IMR-90 (cell line): ENCODE results near the gene KCNMA1. TPM values are rescaled to one million over a fixed set of nuclear protein-coding genes. Genes with fewer than 3 reads are reported as not detected.

Experiments used
- ATAC-seq: fragments of 200-7000 bp; cut with Tn5 transposase; 2 replicates; pipeline ENCODE4 v1.9.1; 2020; ENCODE audit warnings: low read depth, mild to moderate bottlenecking, moderate library complexity
- BruUV-seq: library from RNA; stranded (reverse); fragments of 400-500 nt; replicated peaks from 2 replicates; lab custom pipeline; 2021; lab: Mats Ljungman, UMichigan
- CTCF ChIA-PET: fragments of 300-600 bp; formaldehyde crosslinking; extraction: SDS; loops from one replicate; lab custom pipeline; 2021; ENCODE audit warnings: antibody characterized with exemption; lab: Yijun Ruan, JAX
- POLR2A ChIA-PET: fragments of 300-600 bp; sonication (Branson Sonifier 250); formaldehyde crosslinking; loops from one replicate; lab custom pipeline; 2022; ENCODE audit warnings: antibody characterized with exemption; ENCODE audit not compliant: unreplicated experiment; lab: Charles Lee
- DNase-seq: peaks from one replicate; pipeline ENCODE4 v3.0.0; 2013
- H2AFZ ChIP-seq: replicated peaks from 2 replicates; pipeline ENCODE3; 2013; ENCODE audit warnings: low read length, mild to moderate bottlenecking; ENCODE audit not compliant: poor library complexity
- H2AK5ac ChIP-seq: 2 replicates; pipeline ENCODE4 v1.6.1; 2013; ENCODE audit warnings: low read depth, low read length, inconsistent platforms
- H2AK9ac ChIP-seq: replicated peaks from 2 replicates; pipeline ENCODE3; 2013; ENCODE audit warnings: mild to moderate bottlenecking, low read depth, low read length, moderate library complexity; ENCODE audit not compliant: poor library complexity
- H2BK120ac ChIP-seq: 2 replicates; pipeline ENCODE4 v1.6.1; 2013; ENCODE audit warnings: low read depth, low read length, inconsistent platforms
- H2BK15ac ChIP-seq: 3 replicates; pipeline ENCODE4 v1.6.1; 2013; ENCODE audit warnings: low read depth, low read length, inconsistent platforms
- H2BK20ac ChIP-seq: 2 replicates; pipeline ENCODE4 v1.6.1; 2013; ENCODE audit warnings: low read depth, mild to moderate bottlenecking, inconsistent platforms, low read length, moderate library complexity
- H2BK5ac ChIP-seq: 2 replicates; pipeline ENCODE4 v1.6.1; 2013; ENCODE audit warnings: mild to moderate bottlenecking, low read depth, low read length, inconsistent platforms; ENCODE audit not compliant: poor library complexity, severe bottlenecking
- H3K14ac ChIP-seq: replicated peaks from 2 replicates; pipeline ENCODE4 v1.6.1; 2013; ENCODE audit warnings: low read depth, low read length, inconsistent platforms
- H3K18ac ChIP-seq: 2 replicates; pipeline ENCODE4 v1.6.1; 2013; ENCODE audit warnings: low read depth, low read length, control low read depth
- H3K23ac ChIP-seq: 2 replicates; pipeline ENCODE4 v1.6.1; 2013; ENCODE audit warnings: low read depth, low read length, inconsistent platforms
- H3K27ac ChIP-seq: 2 replicates; pipeline ENCODE4 v1.5.1; 2013; ENCODE audit warnings: mild to moderate bottlenecking, control low read depth, low read length; ENCODE audit not compliant: insufficient read depth
- H3K27me3 ChIP-seq: 2 replicates; pipeline ENCODE4 v1.6.1; 2013; ENCODE audit warnings: low read length; ENCODE audit not compliant: control insufficient read depth, insufficient read depth
- H3K36me3 ChIP-seq: 2 replicates; pipeline ENCODE4 v1.6.1; 2013; ENCODE audit warnings: low read length, mixed read lengths; ENCODE audit not compliant: control insufficient read depth, insufficient read depth
- H3K4ac ChIP-seq: 2 replicates; pipeline ENCODE4 v1.6.1; 2013; ENCODE audit warnings: low read depth, low read length, inconsistent platforms
- H3K4me1 ChIP-seq: 2 replicates; pipeline ENCODE4 v1.6.1; 2013; ENCODE audit warnings: low read length, mixed read lengths; ENCODE audit not compliant: control insufficient read depth, insufficient read depth
- H3K4me2 ChIP-seq: 2 replicates; pipeline ENCODE4 v1.6.1; 2013; ENCODE audit warnings: low read depth, mild to moderate bottlenecking, control low read depth, low read length, moderate library complexity
- H3K4me3 ChIP-seq: 2 replicates; pipeline ENCODE4 v1.5.1; 2013; ENCODE audit warnings: low read depth, mild to moderate bottlenecking, control low read depth, low read length, moderate library complexity; ENCODE audit not compliant: insufficient read depth
- H3K56ac ChIP-seq: 2 replicates; pipeline ENCODE4 v1.6.1; 2013; ENCODE audit warnings: low read length, inconsistent platforms; ENCODE audit not compliant: insufficient read depth; ENCODE audit errors: extremely low read depth
- H3K79me1 ChIP-seq, 2 experiments: 2 replicates each; pipeline ENCODE4 v1.6.1; 2013; ENCODE audit warnings: low read length in 2 of 2, inconsistent platforms in 1 of 2, low read depth in 1 of 2
- H3K9ac ChIP-seq: 2 replicates; pipeline ENCODE4 v1.6.1; 2013; ENCODE audit warnings: low read depth, low read length, control low read depth
- H3K9me1 ChIP-seq: 2 replicates; pipeline ENCODE4 v1.6.1; 2013; ENCODE audit warnings: low read length, inconsistent platforms; ENCODE audit not compliant: insufficient read depth
- H3K9me3 ChIP-seq: 2 replicates; pipeline ENCODE4 v1.6.1; 2013; ENCODE audit warnings: low read length; ENCODE audit not compliant: control insufficient read depth, insufficient read depth
- H4K20me1 ChIP-seq: 2 replicates; pipeline ENCODE4 v1.6.1; 2013; ENCODE audit warnings: low read length, inconsistent platforms; ENCODE audit not compliant: insufficient read depth
- H4K5ac ChIP-seq: 2 replicates; pipeline ENCODE4 v1.6.1; 2013; ENCODE audit warnings: mild to moderate bottlenecking, low read depth, low read length, control low read depth
- H4K8ac ChIP-seq, 2 experiments: 2 replicates each; pipeline ENCODE4 v1.6.1; 2013; ENCODE audit warnings: low read depth in 2 of 2, low read length in 2 of 2, control low read depth in 1 of 2, inconsistent platforms in 1 of 2
- H4K91ac ChIP-seq: 2 replicates; pipeline ENCODE4 v1.6.1; 2013; ENCODE audit warnings: low read depth, low read length, inconsistent platforms; ENCODE audit not compliant: insufficient read depth
- BHLHE40 ChIP-seq: fragments of 150-350 bp; IDR thresholded peaks from 2 replicates; pipeline ENCODE4 v1.6.1; 2016; ENCODE audit warnings: mild to moderate bottlenecking, low read depth, low read length
- CEBPB ChIP-seq: IDR thresholded peaks from 2 replicates; pipeline ENCODE4 v1.6.1; 2012; ENCODE audit warnings: low read depth, low read length, improper control_type of control experiment
- CHD1 ChIP-seq: IDR thresholded peaks from 2 replicates; pipeline ENCODE4 v1.6.1; 2012; ENCODE audit warnings: low read depth, low read length, improper control_type of control experiment
- MAZ ChIP-seq: IDR thresholded peaks from 2 replicates; pipeline ENCODE4 v1.6.1; 2012; ENCODE audit warnings: low read depth, mild to moderate bottlenecking, low read length, improper control_type of control experiment, moderate library complexity, borderline replicate concordance
- POLR2A ChIP-seq: IDR thresholded peaks from 2 replicates; pipeline ENCODE4 v1.6.1; 2012; ENCODE audit warnings: mild to moderate bottlenecking, low read depth, low read length
- RAD21 ChIP-seq: IDR thresholded peaks from 2 replicates; pipeline ENCODE4 v1.6.1; 2012; ENCODE audit warnings: low read length, improper control_type of control experiment
- RCOR1 ChIP-seq: IDR thresholded peaks from 2 replicates; pipeline ENCODE4 v1.6.1; 2012; ENCODE audit warnings: mild to moderate bottlenecking, low read length, improper control_type of control experiment; ENCODE audit not compliant: insufficient replicate concordance
- WGBS, 2 experiments: methylation state at CpG; one replicate each; pipeline versions ENCODE4 v1.1.5 to v1.1.7; 2013; ENCODE audit warnings: missing lambda C conversion rate in 2 of 2; ENCODE audit not compliant: insufficient read length in 1 of 2; ENCODE audit errors: extremely low coverage in 2 of 2; 5-methylcytosine and 5-hydroxymethylcytosine counted together
- dilution Hi-C: fragments of 300-500 bp; cut with HindIII; formaldehyde crosslinking; loops from one replicate; pipeline ENCODE4 v1.14.3; 2018; ENCODE audit warnings: low sequenced_read_pairs; ENCODE audit not compliant: unreplicated experiment
- in situ Hi-C: fragments of 300-500 bp; cut with MboI; formaldehyde crosslinking; loops from 3 replicates; pipeline ENCODE4 v1.14.3; 2019; ENCODE audit warnings: low sequenced_read_pairs, inconsistent platforms, mixed read lengths
- intact Hi-C: fragments of 100-400 bp; cut with micrococcal nuclease; formaldehyde crosslinking; loops from 2 replicates; pipeline ENCODE4 v1.10.0; 2022
- polyA plus RNA-seq, 3 experiments: library from polyadenylated mRNA; depleted of rRNA; stranded (reverse); fragments of >200 nt; gene quantifications; 2 replicates each; pipeline ENCODE4 v1.2.3, GENCODE V29; 2012; ENCODE audit warnings: low replicate concordance in 1 of 3
- total RNA-seq: library from RNA; depleted of rRNA; stranded (reverse); fragments of >200 nt; gene quantifications from 2 replicates; pipeline ENCODE4 v1.2.3, GENCODE V29; 2012
- TF ChIP-seq, protein P1 (sequence below): fragments of 150-350 bp; IDR thresholded peaks from 2 replicates; pipeline ENCODE4 v1.6.1; 2017; ENCODE audit warnings: mild to moderate bottlenecking, antibody characterized with exemption, low read length, low read depth

The KCNMA1 gene
- total and polyA plus RNA-seq, 2 of the 4 experiments (the other 2 are of a cell fraction) = 25.6 to 29.6 TPM

DNA sequence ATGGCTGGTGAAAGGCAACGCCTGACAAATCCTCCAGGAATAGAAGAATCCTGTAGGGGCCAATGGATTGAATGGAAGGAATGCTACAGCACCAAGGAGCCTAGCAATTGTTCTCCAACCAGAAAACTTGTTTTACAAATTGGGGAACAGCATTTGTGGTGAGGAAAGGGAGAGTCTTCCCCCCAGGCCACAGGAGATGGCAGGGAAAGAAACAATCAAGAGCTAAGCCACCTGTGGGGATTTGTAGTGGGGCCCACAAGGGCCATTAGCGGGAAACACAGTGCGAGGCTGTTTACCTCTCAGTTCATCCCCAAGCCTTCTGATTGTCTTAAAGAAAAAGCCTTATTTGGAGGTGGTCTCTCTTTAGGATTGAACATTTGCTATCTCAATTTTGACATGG lies 48.5 kb upstream of the KCNMA1 start:
- Histone ChIP-seq H2BK120ac (no peak overlapping the region), H2AFZ (no peak overlapping the region), H4K5ac (no peak overlapping the region), H3K18ac (no peak overlapping the region), H4K91ac (no peak overlapping the region), H3K4me2 (no peak overlapping the region), H3K14ac (no peak overlapping the region), H2BK5ac (no peak overlapping the region), H2AK9ac (no peak overlapping the region), H3K36me3 (no peaks in the 10 kb centered on the region), H4K20me1 (no peaks in the 10 kb centered on the region), H4K8ac (no peak overlapping the region), H2AK5ac (no peak overlapping the region), H3K27ac (no peak overlapping the region), H3K9me1 (no peaks in the 10 kb centered on the region), H3K27me3 (peaks cover 71% of the 10 kb centered on the region), H3K4me1 (no peaks in the 10 kb centered on the region), H3K9ac (no peak overlapping the region), H3K4me3 (no peak overlapping the region), H2BK15ac (no peak overlapping the region), H3K79me1 (no peaks in the 10 kb centered on the region), H3K23ac (no peak overlapping the region), H3K4ac (no peak overlapping the region), H2BK20ac (no peak overlapping the region), H3K9me3 (no peaks in the 10 kb centered on the region), H3K56ac (no peak overlapping the region)
- WGBS, 2 experiments = no CpG with 5 or more reads among the region's 3 CpGs
- ChIA-PET POLR2A (no interaction called here), CTCF (interaction anchor here (0.6 kb wide), 1 partner anchor 413 kb away, joined by 3 read pairs; no protein-coding TSS in a partner anchor)
- no peak for ATAC-seq
- intact Hi-C loops = no loop called here
- DNase-seq = no peak
- TF ChIP-seq CEBPB (no peak), MAZ (no peak), RAD21 (no peak), BHLHE40 (no peak), CHD1 (no peak), RCOR1 (no peak), POLR2A (no peak)
- TF ChIP-seq, protein P1, sequence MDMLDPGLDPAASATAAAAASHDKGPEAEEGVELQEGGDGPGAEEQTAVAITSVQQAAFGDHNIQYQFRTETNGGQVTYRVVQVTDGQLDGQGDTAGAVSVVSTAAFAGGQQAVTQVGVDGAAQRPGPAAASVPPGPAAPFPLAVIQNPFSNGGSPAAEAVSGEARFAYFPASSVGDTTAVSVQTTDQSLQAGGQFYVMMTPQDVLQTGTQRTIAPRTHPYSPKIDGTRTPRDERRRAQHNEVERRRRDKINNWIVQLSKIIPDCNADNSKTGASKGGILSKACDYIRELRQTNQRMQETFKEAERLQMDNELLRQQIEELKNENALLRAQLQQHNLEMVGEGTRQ = no peak
- dilution Hi-C loops = no loop called here
- BruUV-seq = no TSS peak
- in situ Hi-C loops = no loop called here
